Effector memory CD4-positive, alpha-beta T cell (primary cell): ENCODE data around the gene HMGB4.

ENCODE experiments used
- DNase-seq, 3 donors: peaks; one replicate each; pipeline ENCODE4 v3.0.0-alpha.2; 2020
- H3K27ac ChIP-seq: 2 replicates; pipeline ENCODE4 v1.7.0; 2013; ENCODE audit warnings: mild to moderate bottlenecking, low read length, moderate library complexity; ENCODE audit not compliant: insufficient read depth, poor library complexity, severe bottlenecking
- H3K27me3 ChIP-seq: replicated peaks from 2 replicates; pipeline ENCODE4 v1.7.0; 2013; ENCODE audit warnings: mild to moderate bottlenecking, low read length; ENCODE audit not compliant: insufficient read depth, control insufficient read depth, poor library complexity, severe bottlenecking
- H3K36me3 ChIP-seq: 2 replicates; pipeline ENCODE4 v1.7.0; 2013; ENCODE audit warnings: mild to moderate bottlenecking, low read length, moderate library complexity; ENCODE audit not compliant: control insufficient read depth, insufficient read depth
- H3K4me1 ChIP-seq: 2 replicates; pipeline ENCODE4 v1.7.0; 2013; ENCODE audit warnings: low read length, mild to moderate bottlenecking; ENCODE audit not compliant: control insufficient read depth, insufficient read depth, poor library complexity, severe bottlenecking
- H3K4me3 ChIP-seq: 2 replicates; pipeline ENCODE4 v1.7.0; 2013; ENCODE audit warnings: low read length, low read depth, mild to moderate bottlenecking; ENCODE audit not compliant: insufficient read depth, poor library complexity, severe bottlenecking
- H3K9me3 ChIP-seq: 2 replicates; pipeline ENCODE4 v1.7.0; 2013; ENCODE audit warnings: mild to moderate bottlenecking, low read length, moderate library complexity; ENCODE audit not compliant: control insufficient read depth

The HMGB4 gene

GRCh38 chr1:33886496-33886895 lies 22.6 kb downstream of the HMGB4 start:
- DNase-seq: no peak
- H3K4me1 ChIP-seq: no peaks in the 10 kb centered on the region
- H3K27me3 ChIP-seq: no peaks in the 10 kb centered on the region
- H3K27ac ChIP-seq: no peak overlapping the region
- no peaks in the 10 kb centered on the region for H3K36me3 ChIP-seq
- H3K9me3 ChIP-seq: no peaks in the 10 kb centered on the region
- no peak overlapping the region for H3K4me3 ChIP-seq

DNA sequence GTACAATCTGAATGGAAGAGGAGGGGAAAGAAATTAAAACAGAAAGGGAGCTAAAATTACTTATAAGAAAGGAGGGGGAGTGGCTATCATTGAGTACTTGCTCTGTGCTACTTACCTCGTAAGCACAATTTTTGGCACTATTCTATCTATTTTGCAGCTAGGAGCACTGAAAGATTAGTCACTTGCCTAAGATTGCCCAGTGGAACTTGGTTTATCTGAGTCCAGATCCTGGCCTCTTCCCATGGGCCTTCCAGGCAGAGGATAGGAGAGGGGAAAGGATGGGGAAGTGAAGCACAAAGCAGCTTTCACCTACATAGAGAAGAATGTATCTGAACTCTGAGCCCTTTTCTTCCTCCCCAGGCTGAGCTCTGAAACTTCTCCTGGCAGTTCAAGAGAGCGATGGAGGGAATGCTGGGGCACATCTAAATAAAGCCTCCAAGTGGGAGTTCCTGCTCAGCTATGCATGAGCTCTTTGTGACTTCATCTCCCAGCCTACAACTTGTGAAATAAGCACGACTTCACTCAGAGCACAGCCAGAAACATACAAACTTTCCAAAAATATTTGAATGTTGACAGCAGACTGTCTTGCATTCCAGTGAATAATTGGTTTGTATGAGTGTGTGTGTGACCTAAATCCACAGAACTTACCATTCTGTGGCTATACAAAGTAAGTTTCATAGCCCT lies 29.4 kb downstream of the HMGB4 start:
- H3K27me3 ChIP-seq: no peaks in the 10 kb centered on the region

DNA sequence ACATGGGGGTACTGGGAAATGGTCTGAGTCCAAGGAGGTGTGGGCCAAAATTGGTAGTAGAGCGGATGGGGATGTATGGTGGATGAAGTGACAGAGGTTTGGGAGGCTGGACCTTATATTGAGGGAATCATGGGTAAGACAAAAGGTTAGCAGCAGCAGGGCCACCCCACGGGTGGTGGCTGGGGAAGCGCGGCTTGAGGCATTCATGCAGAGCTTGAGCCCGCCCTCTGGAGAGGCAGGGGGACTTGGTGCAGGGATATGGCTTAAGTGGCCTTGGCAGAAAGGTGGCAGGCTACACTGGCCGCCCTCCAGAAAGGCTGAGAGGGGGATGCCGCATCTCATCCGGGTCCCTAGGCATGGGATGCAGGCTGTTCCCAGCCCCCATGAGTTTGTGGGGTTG lies 31.5 kb downstream of the HMGB4 start:
- Histone ChIP-seq H3K9me3 (no peaks in the 10 kb centered on the region), H3K27ac (no peak overlapping the region), H3K4me1 (no peaks in the 10 kb centered on the region), H3K36me3 (no peaks in the 10 kb centered on the region), H3K4me3 (no peak overlapping the region), H3K27me3 (no peaks in the 10 kb centered on the region)
- no peak for DNase-seq

More for the DNA sequence above, 29.4 kb downstream of the HMGB4 start:
- Histone ChIP-seq H3K9me3 (no peaks in the 10 kb centered on the region), H3K27ac (no peak overlapping the region), H3K4me3 (no peak overlapping the region), H3K4me1 (no peaks in the 10 kb centered on the region), H3K36me3 (no peaks in the 10 kb centered on the region)
- DNase-seq: no peak

GRCh38 chr1:33895976-33896375 lies 32.1 kb downstream of the HMGB4 start:
- Histone ChIP-seq H3K36me3 (no peaks in the 10 kb centered on the region), H3K9me3 (no peaks in the 10 kb centered on the region), H3K27ac (no peak overlapping the region), H3K27me3 (no peaks in the 10 kb centered on the region), H3K4me3 (no peak overlapping the region), H3K4me1 (no peaks in the 10 kb centered on the region)
- no peak for DNase-seq

DNA sequence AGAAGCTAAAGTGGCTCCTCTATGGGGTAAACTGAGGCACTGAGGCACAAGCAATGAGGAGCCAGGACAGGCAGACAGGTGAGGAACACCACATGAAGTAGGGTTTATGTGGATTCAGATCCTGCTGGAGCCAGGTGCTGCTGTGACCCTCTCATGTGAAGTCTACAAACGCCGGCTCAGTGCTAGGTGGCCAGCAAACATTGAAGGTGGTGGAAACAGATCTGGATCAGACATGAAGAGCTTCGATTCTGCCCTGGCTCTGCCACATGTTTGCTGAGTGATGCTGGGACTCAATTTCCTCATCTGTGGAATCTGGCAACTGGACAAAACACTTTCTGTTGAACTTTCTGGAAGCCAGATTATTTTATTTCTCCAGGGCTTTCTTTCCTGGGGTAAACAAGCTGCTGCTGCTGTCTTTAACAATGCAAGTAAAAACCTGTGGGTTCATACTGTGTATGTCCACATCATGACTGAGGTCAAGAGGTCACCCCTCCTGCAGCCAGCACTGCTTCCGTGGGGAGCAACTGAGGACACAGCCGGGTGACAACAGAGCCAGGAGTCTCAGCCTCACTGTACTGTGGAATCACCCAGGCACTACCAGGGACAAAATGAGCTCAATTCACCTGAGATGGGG lies 33.3 kb downstream of the HMGB4 start:
- H3K27ac ChIP-seq: no peak overlapping the region
- no peaks in the 10 kb centered on the region for H3K27me3 ChIP-seq
- H3K4me3 ChIP-seq: no peak overlapping the region
- no peaks in the 10 kb centered on the region for H3K4me1 ChIP-seq
- no peaks in the 10 kb centered on the region for H3K9me3 ChIP-seq
- DNase-seq: no peak
- H3K36me3 ChIP-seq: no peaks in the 10 kb centered on the region

DNA sequence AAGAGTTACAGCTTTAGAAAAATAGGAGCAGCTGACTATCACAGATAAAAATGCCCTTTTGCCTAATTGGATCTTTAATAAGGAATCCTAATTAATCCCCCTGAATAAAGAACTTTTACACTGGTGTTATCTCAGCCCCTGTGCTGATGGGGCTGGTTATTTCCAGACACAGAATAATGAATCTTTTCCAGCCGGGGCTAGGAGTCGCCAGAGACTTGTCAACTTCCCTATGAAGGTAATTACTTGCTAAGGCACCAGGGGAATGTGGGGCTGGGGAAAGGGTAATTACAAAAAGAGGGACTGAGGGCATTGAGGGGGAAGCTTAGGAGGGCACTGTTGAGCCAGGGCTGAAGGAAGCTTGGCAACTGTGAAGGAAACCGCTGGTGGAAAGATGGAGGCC lies 34.5 kb downstream of the HMGB4 start:
- Histone ChIP-seq H3K36me3 (no peaks in the 10 kb centered on the region), H3K9me3 (no peaks in the 10 kb centered on the region), H3K4me1 (no peaks in the 10 kb centered on the region), H3K27ac (no peak overlapping the region), H3K27me3 (no peaks in the 10 kb centered on the region), H3K4me3 (no peak overlapping the region)
- no peak for DNase-seq

DNA sequence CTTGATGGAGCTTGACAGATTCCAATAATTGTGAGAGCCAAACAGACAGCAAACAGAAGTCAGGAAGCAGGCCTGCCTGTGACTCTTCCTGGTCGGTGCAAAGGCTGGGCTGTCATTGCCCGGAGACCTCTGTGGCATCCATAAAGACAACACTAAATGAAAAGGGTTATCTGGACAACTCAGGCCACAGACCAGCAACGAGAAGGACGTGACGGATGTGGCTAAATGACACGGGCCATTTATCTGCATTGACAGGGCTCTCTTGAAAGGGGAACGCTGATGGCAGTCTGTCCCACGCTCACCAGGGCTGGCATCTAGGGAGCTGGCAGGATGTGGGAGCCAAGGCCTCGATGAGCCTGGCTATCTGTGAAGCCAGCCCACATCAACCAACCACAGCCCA lies 35.0 kb downstream of the HMGB4 start:
- Histone ChIP-seq H3K36me3 (no peaks in the 10 kb centered on the region), H3K27me3 (no peaks in the 10 kb centered on the region), H3K27ac (no peak overlapping the region), H3K4me1 (no peaks in the 10 kb centered on the region), H3K4me3 (no peak overlapping the region), H3K9me3 (no peaks in the 10 kb centered on the region)
- DNase-seq: no peak

- no peak overlapping the region for H3K27ac ChIP-seq
- no peak overlapping the region for H3K4me3 ChIP-seq
- no peaks in the 10 kb centered on the region for H3K27me3 ChIP-seq
- H3K9me3 ChIP-seq: no peaks in the 10 kb centered on the region
- DNase-seq: no peak
- no peaks in the 10 kb centered on the region for H3K4me1 ChIP-seq
- H3K36me3 ChIP-seq: no peaks in the 10 kb centered on the region
These were observed 35.9 kb downstream of the HMGB4 start for GRCh38 chr1:33899746-33900145.

GRCh38 chr1:33902486-33903209 lies 38.8 kb downstream of the HMGB4 start:
- Histone ChIP-seq H3K4me3 (no peak overlapping the region), H3K27me3 (no peaks in the 10 kb centered on the region), H3K36me3 (no peaks in the 10 kb centered on the region), H3K27ac (no peak overlapping the region), H3K4me1 (no peaks in the 10 kb centered on the region), H3K9me3 (no peaks in the 10 kb centered on the region)
- no peak for DNase-seq

DNA sequence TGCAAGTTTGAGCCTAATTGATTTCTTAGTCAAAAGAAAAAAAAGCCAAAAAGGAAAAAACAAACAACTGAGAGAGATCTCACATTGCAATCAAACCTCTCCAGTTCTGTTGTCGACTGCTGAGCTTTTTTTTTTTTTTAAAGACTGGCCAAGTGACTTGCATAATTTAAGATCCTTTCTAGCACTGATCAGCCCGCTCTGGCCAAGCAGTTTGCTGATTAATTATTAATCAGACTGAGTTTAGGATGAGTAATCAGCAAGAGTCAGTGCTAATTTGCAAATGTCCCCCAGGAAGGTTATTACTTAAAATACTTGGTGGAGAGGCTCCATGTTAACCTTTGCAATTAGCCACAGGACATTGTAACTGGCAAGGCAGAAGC lies 39.3 kb downstream of the HMGB4 start:
- no peaks in the 10 kb centered on the region for H3K9me3 ChIP-seq
- H3K36me3 ChIP-seq: no peaks in the 10 kb centered on the region
- no peak for DNase-seq
- no peak overlapping the region for H3K27ac ChIP-seq
- no peak overlapping the region for H3K4me3 ChIP-seq
- H3K4me1 ChIP-seq: no peaks in the 10 kb centered on the region
- no peaks in the 10 kb centered on the region for H3K27me3 ChIP-seq
